Gastroesophageal sphincter (tissue), 4 donors: ENCODE results near the gene EPS8L1. TPM values are rescaled to one million over a fixed set of nuclear protein-coding genes. Genes with fewer than 3 reads are reported as not detected.
"Not testable (repeated sequence)": the region's sequence is repeated elsewhere in the genome, so short reads cannot be mapped to it uniquely, and the experiment has no call there.

ENCODE experiments used
- ATAC-seq: fragments of 150-250 bp; one replicate; pipeline ENCODE4 v1.9.1; 2016; ENCODE audit warnings: mild to moderate bottlenecking, moderate library complexity
- H3K27ac ChIP-seq, 4 donors: fragments of 200-600 bp; sonication (generic) in 3 of 4; 1 replicate in 3 of 4; 2 replicates in 1 of 4; pipeline ENCODE4 v1.5.1; 2016 to 2019
- H3K27me3 ChIP-seq: fragments of 200-600 bp; sonication (generic); one replicate; pipeline ENCODE4 v1.5.1; 2019
- H3K36me3 ChIP-seq, 2 donors: fragments of 200-600 bp; sonication (generic); one replicate each; pipeline ENCODE4 v1.5.1; 2019; ENCODE audit warnings: control low read depth in 1 of 2
- H3K4me1 ChIP-seq, 3 donors: fragments of 200-600 bp; sonication (generic); 1 replicate in 2 of 3; 2 replicates in 1 of 3; pipeline ENCODE4 v1.5.1; 2016 to 2019; ENCODE audit warnings: control low read depth in 2 of 3
- H3K4me3 ChIP-seq, 2 donors: fragments of 200-600 bp; sonication (generic); one replicate each; pipeline ENCODE4 v1.5.1; 2019; ENCODE audit warnings: mild to moderate bottlenecking in 1 of 2, moderate library complexity in 1 of 2
- H3K9me3 ChIP-seq, 3 donors: fragments of 200-600 bp; sonication (generic); one replicate each; pipeline ENCODE4 v1.5.1; 2017 to 2019; ENCODE audit warnings: control low read depth in 2 of 3
- CTCF ChIP-seq, 4 experiments: fragments of 200-600 bp in 2 of 4; fragments of 450-650 bp in 2 of 4; sonication (generic) in 1 of 4; IDR thresholded peaks; one replicate each; pipeline ENCODE4 v1.5.1; 2017 to 2019; ENCODE audit warnings: antibody characterized with exemption in 4 of 4, mild to moderate bottlenecking in 2 of 4, moderate library complexity in 2 of 4
- EP300 ChIP-seq: sonication (generic); formaldehyde crosslinking; IDR thresholded peaks from one replicate; pipeline ENCODE4 v1.6.1; 2017; ENCODE audit warnings: antibody characterized with exemption, mild to moderate bottlenecking
- POLR2A ChIP-seq, 2 donors: fragments of 450-650 bp; IDR thresholded peaks; one replicate each; pipeline ENCODE4 v1.6.1; 2017; ENCODE audit warnings: antibody characterized with exemption in 2 of 2, mild to moderate bottlenecking in 2 of 2, moderate library complexity in 1 of 2
- POLR2AphosphoS5 ChIP-seq: sonication (generic); formaldehyde crosslinking; IDR thresholded peaks from one replicate; pipeline ENCODE4 v1.6.1; 2017; ENCODE audit warnings: antibody characterized with exemption
- WGBS, 2 donors: methylation state at CpG; one replicate each; pipeline ENCODE4 v1.1.5; 2018; ENCODE audit warnings: low coverage in 1 of 2; 5-methylcytosine and 5-hydroxymethylcytosine counted together
- total RNA-seq, 4 donors: library from RNA; depleted of rRNA; stranded (reverse); fragments of >200 nt; gene quantifications; one replicate each; pipeline ENCODE4 v1.1.0, GENCODE V29; 2016

EPS8L1 gene
- total RNA-seq, 4 donors from 2014 or later = 2.2 to 10.5 (median 2.5) TPM

DNA sequence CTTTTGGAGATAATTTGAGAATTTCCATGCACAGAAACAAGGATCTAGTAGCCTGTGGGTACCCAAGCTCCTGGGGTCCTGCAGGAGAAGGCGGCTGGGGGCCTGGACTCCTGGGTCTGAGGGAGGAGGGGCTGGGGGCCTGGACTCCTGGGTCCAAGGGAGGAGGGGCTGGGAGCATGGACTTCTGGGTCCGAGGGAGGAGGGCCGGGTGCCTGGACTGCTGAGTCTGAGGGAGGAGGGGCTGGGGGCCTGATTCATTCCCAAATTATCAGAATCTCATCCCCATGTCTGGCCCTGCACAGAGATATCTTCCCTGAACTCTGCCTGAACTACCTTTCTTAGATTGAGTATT, 12.2 kb upstream of the EPS8L1 start:
- WGBS, 2 donors = 59% methylated on average over 3 of the region's 3 CpGs; no CpG with 5 or more reads in 1 of the 2 donors
- Histone ChIP-seq H3K4me1 (peaks cover 0 to 21% (median 8%) of the 10 kb centered on the region in 3 donors), H3K36me3 (peaks cover 0 to 10% of the 10 kb centered on the region in 2 donors), H3K27me3 (peaks cover 21% of the 10 kb centered on the region), H3K4me3 (peak overlapping the region; percentile 65 to 90), H3K9me3 (no peaks in the 10 kb centered on the region), H3K27ac (peak overlapping the region in 3 of 4 donors; percentile 66 to 78 (median 78))
- no peak for ATAC-seq
- no peak for TF ChIP-seq POLR2A (IDR thresholded peaks at IDR 0.05)

DNA sequence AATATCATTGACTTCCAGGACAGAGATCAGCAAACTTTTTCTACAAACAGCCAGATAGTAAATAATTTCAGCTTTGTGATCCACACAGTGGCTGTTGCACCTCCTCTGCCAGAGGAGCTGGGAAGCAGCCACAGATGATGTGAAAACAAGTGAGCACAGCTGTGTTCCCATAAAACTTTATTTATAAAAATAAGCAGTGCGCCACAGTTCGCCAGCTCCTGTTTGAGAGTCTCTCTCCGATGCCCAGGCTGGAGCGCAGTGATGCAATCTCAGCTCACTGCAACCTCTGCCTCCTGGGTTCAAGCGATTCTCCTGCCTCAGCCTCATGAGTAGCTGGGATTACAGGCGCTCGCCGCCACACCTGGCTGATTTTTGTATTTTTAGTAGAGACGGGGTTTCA, 10.2 kb upstream of the EPS8L1 start:
- H3K27me3 ChIP-seq = peaks cover 39% of the 10 kb centered on the region
- not testable (repeated sequence) for H3K4me3 ChIP-seq, ATAC-seq, H3K27ac ChIP-seq, H3K9me3 ChIP-seq, H3K36me3 ChIP-seq
- peaks cover 0 to 27% (median 8%) of the 10 kb centered on the region in 3 donors for H3K4me1 ChIP-seq
- WGBS, 2 donors = 80 to 87% methylated on average over 5 to 9 of the region's 9 CpGs

DNA sequence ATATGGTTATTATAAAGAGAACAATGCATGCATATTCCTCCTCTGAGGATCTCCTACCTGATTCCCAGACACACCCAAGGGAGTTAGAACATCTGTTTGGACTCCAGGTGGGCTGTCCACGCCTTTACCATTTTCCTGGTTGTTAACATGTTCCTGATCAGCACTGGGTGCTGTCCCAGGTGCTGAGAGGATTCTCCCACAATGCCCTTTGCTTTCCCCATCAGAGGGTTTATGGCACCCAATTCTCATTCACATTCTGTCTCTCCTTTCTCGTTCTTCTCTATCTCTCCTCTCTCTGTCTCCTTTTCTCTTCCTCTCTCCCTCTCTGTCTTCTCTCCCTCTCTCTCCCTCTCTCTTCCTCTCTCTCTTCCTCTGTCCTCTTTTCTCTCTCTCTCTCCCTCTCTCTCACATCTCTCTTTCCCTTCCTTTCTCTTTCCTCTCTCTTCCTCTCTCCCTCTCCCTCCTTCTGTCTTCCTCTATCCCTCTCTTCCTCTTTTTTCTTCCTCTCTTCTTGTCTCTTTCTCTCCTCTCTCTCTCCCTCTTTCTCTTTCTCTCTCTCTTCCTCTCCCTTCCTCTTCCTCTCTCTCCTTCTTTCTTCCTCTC, 9.5 kb upstream of the EPS8L1 start:
- TF ChIP-seq EP300 (no peak), CTCF (IDR thresholded peaks at IDR 0.05) (no peak), POLR2A (IDR thresholded peaks at IDR 0.05) (no peak), POLR2AphosphoS5 (no peak)
- Histone ChIP-seq H3K36me3 (no peaks in the 10 kb centered on the region), H3K27ac (no peak overlapping the region), H3K27me3 (peaks cover 46% of the 10 kb centered on the region), H3K9me3 (peaks cover 0 to 4% (median 0%) of the 10 kb centered on the region in 3 donors), H3K4me3 (no peak overlapping the region), H3K4me1 (peaks cover 0 to 20% (median 8%) of the 10 kb centered on the region in 3 donors)
- ATAC-seq = no peak
- 18 to 21% methylated on average over 2 of the region's 2 CpGs for WGBS, 2 donors

DNA sequence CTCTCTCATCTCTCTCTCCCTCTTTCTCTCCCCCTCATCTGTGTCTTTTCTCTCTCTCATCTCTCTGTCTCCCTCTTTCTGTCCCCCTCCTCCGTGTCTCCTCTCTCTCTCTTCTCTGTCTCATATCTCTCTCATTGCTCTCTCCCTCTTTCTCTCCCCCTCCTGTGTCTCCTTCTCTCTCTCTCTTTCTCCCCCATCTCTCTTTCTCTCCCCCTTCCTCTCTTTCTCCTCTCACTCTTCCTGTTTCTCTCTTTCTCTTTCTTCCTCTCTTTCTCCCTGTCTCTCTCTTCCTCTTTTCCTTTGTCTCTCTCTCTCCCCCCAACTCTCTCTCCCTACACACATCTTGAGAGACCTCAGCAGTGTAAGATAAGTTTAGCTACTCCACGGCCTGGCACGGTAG, 7.8 kb upstream of the EPS8L1 start:
- Histone ChIP-seq H3K4me1 (peaks cover 0 to 7% (median 0%) of the 10 kb centered on the region in 3 donors), H3K4me3 (no peak overlapping the region), H3K27ac (no peak overlapping the region), H3K36me3 (no peaks in the 10 kb centered on the region), H3K9me3 (peaks cover 0 to 9% (median 0%) of the 10 kb centered on the region in 3 donors), H3K27me3 (peaks cover 62% of the 10 kb centered on the region)
- 0 to 33% methylated on average over 1 to 3 of the region's 3 CpGs for WGBS, 2 donors
- no peak for ATAC-seq
- TF ChIP-seq POLR2AphosphoS5 (no peak), EP300 (no peak), CTCF (IDR thresholded peaks at IDR 0.05) (no peak), POLR2A (IDR thresholded peaks at IDR 0.05) (no peak)

DNA sequence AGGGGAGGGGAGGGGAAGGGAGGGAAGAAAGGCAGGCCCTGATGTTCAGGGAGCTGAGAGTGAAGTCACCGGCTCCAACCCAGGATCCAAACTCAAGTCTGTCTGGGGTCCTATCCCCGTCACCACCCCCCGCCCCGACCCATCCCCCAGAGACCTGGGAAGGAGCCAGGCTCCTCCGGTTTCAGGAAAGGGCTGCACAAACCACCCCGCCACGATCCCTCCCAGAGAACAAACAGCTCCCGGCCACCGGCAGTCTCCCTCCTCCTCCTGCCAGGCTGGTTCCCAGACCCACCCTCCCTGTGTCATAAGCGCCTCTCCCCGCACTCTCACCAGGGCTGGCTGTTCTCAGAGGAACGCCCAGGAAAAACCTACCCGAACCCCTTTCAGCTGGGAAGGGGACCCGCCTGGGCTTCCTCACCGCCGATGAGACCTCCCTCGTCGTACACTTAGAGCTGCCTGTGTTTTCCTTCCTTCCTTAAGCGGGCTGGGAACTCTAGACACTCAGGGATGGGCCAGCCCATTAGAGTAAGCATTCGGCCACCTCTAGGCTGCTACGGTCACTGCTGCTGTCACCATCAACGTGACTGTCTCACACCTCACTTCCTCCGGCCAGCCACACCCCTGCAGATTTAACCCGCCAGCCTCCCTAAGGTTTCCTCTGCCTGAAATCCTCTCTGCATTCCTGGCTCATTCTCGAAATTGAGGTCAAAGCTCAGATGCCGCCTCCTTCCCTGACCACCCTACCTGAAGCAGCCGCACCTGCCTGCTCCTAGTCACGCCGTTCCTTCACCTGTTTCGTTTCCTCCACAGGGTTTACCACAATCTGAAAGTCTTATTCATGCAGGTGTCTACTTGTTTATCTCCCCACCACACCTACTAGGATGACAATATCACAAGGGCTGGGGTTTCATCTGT, 6.5 kb upstream of the EPS8L1 start:
- ATAC-seq = peak; percentile 53
- Histone ChIP-seq H3K4me1 (peaks cover 0 to 7% (median 0%) of the 10 kb centered on the region in 3 donors), H3K36me3 (no peaks in the 10 kb centered on the region), H3K4me3 (peak overlapping the region in 1 of 2 donors; percentile 1), H3K27ac (no peak overlapping the region), H3K27me3 (peaks cover 76% of the 10 kb centered on the region), H3K9me3 (peaks cover 0 to 18% (median 0%) of the 10 kb centered on the region in 3 donors)
- TF ChIP-seq EP300 (no peak), POLR2A (IDR thresholded peaks at IDR 0.05) (no peak), CTCF (IDR thresholded peaks at IDR 0.05) (no peak), POLR2AphosphoS5 (no peak)
- 9 to 19% methylated on average over 7 to 8 of the region's 30 CpGs for WGBS, 2 donors
